ENCODE measurements around the gene NUAK2.

- no peak for TF ChIP-seq CTCF (conservative IDR thresholded peaks at IDR 0.05; ENCODE audit: low read length)
- TF ChIP-seq EZH2phosphoT487 (IDR thresholded peaks at IDR 0.05; ENCODE audit: borderline replicate concordance, low read depth, low read length) = no peak
These were observed 8.6 kb upstream of the NUAK2 start for GRCh38 chr1:205330150-205330549.

All from OCI-LY7 (cell line).